GM15510 (cell line): Measurements from ENCODE around the gene BAIAP2L1.

ENCODE experiments used
- POLR2A ChIP-seq: IDR thresholded peaks from 3 replicates; pipeline ENCODE4 v1.6.1; 2011; ENCODE audit warnings: borderline replicate concordance; ENCODE audit not compliant: insufficient read length; ENCODE audit errors: extremely low read depth

Gene BAIAP2L1

GRCh38 chr7:98368716-98369115 is 32.2 kb downstream of the BAIAP2L1 start:
- TF ChIP-seq POLR2A: no peak

- no peak for TF ChIP-seq POLR2A
These were observed 34.3 kb downstream of the BAIAP2L1 start for GRCh38 chr7:98366562-98366938.

- no peak for TF ChIP-seq POLR2A
These were observed 34.9 kb downstream of the BAIAP2L1 start for GRCh38 chr7:98365863-98366561.

- no peak for TF ChIP-seq POLR2A
These were observed 36.7 kb downstream of the BAIAP2L1 start for GRCh38 chr7:98364220-98364619.

GRCh38 chr7:98362517-98362916 is 38.4 kb downstream of the BAIAP2L1 start:
- TF ChIP-seq POLR2A: no peak

- TF ChIP-seq POLR2A: no peak
These were observed 40.4 kb downstream of the BAIAP2L1 start for GRCh38 chr7:98360221-98361130.

- no peak for TF ChIP-seq POLR2A
These were observed 41.5 kb downstream of the BAIAP2L1 start for GRCh38 chr7:98359395-98359794.

- no peak for TF ChIP-seq POLR2A
These were observed 42.2 kb downstream of the BAIAP2L1 start for GRCh38 chr7:98358706-98359105.

- TF ChIP-seq POLR2A: no peak
These were observed 43.1 kb downstream of the BAIAP2L1 start for GRCh38 chr7:98357751-98358161.

GRCh38 chr7:98355250-98355538 is 45.7 kb downstream of the BAIAP2L1 start:
- TF ChIP-seq POLR2A: no peak

GRCh38 chr7:98354511-98355249 is 46.2 kb downstream of the BAIAP2L1 start:
- no peak for TF ChIP-seq POLR2A

- no peak for TF ChIP-seq POLR2A
These were observed 46.8 kb downstream of the BAIAP2L1 start for GRCh38 chr7:98354052-98354451.

- no peak for TF ChIP-seq POLR2A
These were observed 48.3 kb downstream of the BAIAP2L1 start for GRCh38 chr7:98352621-98353020.

- TF ChIP-seq POLR2A: no peak
These were observed 49.8 kb downstream of the BAIAP2L1 start for GRCh38 chr7:98351136-98351535.
